HG03575 (cell line): ENCODE measurements around the gene LIN7B.
"Not testable (repeated sequence)": the region's sequence is repeated elsewhere in the genome, so short reads cannot be mapped to it uniquely, and the experiment has no call there.

Experiments
- ATAC-seq: cut with Tn5 transposase; IDR thresholded peaks from one replicate; pipeline ENCODE4 v1.9.1; 2021; ENCODE audit not compliant: unreplicated experiment, insufficient number of reproducible peaks, low FRiP score; ENCODE audit errors: extremely low read depth

The LIN7B gene

DNA sequence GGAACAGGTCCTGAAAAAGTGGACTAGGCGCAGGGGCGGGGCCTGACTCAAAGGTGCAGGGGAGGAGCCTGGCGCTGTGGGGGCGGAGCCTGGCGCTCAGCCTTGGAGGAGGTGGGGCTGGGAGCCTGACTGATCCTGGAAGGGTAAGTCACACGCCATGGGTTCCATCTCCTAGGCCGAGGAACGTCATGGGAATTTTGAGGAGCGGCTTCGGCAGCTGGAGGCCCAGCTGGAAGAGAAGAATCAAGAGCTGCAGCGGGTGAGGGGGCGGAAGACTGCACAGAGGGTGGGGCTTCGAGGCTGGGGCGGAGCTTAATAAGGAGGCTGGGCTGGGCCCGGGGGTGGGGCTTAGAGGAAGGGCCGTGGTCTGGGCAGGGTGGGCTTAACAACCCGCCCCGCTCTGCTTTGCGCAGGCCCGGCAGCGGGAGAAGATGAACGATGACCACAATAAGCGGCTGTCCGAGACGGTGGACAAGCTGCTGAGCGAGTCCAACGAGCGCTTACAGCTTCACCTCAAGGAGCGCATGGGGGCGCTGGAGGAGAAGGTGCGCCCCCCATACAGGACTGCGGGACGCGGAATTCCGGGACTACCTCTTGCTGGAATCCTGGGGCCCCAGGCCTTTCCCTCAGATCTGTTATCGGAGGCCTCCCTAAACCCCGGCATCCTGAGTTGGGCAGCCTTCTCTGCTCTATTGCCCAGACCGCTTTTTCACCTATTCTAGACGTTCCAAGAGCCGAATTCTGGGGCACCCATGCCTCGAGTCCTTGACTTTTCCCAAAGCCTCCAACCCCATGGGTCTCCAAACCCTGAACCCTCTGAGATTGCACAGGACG is 19.7 kb downstream of the LIN7B start:
- ATAC-seq = no peak

DNA sequence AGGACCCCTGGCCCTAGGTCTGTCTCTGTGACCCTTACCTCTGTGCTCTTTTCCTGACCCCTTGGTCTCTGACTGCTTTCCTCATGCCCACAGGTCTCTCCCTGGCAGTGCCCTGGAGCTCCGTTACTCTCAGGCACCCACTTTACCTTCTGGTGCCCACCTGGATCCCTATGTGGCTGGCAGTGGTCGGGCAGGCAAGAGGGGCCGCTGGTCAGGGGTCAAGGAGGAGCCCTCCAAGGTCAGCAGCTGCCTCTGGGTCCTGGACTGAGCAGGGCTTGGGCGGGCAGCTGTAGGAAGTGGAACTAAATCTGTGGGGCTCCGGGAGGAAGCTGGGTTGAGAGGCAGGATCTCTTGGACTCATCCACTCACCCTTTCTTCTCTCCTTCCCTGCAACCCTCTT is 21.5 kb downstream of the LIN7B start:
- ATAC-seq = no peak

DNA sequence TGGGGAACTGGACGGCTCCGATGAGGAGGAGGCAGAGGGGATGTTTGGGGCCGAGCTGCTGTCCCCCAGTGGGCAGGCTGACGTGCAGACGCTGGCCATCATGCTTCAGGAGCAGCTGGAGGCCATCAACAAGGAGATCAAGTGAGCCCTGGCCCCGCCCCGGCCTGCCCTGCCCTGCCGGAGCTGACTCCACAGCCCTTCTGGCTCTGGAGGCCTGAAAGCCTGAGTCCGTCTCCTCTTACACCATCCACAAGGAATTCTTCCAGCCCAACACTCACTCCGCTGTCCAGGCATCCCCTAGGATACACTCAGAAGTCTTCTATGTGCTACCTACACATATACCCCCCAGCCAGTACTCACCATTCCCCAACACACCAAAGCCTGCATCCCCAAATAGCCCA is 22.6 kb downstream of the LIN7B start:
- ATAC-seq = no peak

DNA sequence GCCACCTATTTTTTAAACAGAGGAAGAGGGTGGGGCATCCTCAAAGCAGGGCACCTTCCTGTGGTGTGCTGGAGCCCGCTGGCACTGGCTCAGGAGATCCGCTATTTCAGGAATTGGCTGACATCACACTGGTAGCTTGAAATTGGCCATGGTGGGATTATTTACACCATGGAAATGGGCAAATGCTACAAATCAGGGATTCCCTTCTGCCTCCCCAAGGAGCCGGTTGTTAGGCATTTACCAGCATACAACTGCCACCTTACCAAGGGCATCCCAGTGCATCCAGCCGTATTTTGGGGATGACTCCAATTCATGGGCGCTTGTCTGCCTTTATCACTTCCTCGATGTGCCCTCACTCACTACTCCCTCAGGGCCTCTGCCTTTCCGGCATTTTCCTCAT is 26.8 kb downstream of the LIN7B start:
- ATAC-seq = no peak

DNA sequence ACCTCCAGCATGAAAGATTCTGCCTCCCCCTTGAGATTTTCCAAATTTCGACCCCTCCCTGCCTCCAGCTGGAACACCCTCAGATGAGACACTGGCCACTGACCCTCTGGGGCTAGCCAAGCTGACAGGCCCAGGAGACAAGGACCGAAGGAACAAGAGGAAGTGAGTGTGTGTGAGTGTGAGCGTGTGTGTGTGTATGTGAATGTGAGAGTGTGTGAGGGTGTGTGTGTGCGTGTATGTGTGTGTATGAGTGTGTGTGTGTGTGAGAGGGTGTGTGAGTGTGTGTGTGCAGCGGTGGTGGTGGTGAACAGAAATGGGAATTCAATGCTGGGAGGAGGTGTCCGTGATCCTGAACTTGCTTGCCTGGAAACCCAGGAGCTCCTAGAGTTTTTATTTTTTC is 27.2 kb downstream of the LIN7B start:
- no peak for ATAC-seq

DNA sequence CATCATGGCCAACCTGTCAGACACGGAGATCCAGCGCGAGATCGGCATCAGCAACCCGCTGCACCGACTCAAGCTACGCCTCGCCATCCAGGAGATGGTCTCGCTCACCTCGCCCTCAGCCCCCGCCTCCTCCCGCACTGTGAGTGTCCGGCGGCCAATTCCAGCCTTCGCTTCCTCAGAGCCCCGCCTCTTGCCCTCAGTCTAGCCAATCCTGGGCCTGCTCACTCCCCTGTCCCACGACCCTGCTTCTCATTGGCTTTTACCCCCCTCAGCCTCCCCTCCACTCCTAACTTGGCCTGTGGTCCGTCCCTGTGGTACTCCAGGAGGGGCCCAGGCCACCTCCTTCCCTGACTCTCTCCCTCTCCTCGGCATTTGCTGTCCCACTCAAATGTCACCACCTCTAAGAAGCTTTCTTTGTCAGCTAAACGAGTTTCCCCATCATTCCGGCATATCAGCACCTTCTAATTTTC is 28.7 kb downstream of the LIN7B start:
- no peak for ATAC-seq

DNA sequence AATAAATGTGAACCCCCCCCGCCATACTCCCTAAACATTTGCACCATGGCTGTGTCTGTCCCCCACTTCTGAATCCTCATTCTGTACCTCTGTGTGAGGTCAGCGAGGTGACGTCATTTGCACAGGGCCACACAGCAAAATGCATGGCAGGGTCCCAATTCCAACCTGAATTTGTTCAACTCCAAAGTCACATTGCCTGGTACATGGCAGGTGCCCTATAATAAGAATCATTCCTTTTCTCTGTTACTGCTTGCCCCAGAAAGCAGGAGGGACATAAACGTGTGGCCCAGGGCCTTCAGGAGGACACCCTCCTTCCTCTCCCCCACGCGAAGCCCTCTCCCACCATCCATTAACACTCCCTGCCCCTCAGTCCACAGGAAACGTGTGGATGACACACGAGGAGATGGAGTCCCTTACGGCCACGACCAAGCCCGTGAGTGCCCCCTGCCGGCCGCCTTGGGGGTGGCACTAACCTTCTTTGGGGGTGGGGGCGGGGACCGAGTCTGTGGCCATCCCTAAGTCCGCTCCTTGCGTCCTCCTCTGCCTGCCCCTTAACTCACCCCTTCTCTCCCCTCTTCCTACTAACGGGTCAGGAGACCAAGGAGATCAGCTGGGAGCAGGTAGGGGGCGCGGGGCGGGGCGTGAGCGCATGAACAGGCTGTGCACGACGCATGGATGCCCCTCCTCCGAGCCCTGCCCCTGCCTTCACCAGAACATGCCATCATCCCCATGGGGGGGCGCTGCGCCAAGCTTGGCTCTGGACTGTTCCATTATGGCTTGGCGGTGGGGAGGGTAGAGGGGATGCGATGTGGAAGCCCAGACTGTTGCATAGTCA is 31.6 kb downstream of the LIN7B start:
- ATAC-seq = no peak

DNA sequence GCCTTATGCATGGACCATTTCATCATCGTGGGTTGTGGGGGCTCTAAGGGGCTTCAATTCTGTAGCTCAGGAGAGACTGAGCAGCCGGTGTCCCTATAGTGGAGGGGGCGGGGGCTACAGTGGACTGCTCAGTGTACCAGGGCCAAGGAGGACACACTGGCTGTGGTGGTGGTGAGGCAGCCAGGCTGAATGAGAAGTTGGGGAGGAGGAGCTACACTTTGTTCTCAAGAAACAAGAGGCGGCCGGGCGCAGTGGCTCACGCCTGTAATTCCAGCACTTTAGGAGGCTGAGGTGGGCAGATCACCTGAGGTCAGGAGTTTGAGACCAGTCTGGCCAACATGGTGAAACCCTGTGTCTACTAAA is 32.2 kb downstream of the LIN7B start:
- not testable (repeated sequence) for ATAC-seq

DNA sequence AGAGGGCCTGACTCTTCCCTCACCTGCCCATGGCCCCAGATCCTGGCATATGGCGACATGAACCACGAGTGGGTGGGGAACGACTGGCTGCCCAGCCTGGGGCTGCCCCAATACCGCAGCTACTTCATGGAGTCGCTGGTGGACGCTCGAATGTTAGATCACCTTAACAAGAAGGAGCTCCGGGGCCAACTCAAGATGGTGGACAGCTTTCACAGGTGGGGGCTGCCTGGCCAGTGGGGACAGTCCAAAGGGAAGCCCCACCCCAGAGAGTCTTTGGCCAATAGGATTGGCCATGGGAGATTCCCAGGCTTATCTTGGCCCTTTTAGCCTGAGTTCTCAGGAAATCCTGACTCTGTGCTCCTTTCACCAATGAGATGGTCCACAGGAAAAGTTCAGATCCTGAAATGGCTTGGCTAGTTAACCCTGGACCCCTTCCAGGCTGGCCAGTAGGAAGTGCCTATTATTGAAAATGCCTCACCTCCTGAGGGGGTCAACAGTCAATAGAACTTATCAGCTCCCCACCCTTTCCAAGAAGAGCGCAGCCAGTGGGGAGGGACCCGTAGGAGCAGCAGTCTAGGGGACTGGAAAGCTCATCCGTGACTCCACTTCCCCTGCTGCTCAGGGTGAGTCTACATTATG is 34.0 kb downstream of the LIN7B start:
- no peak for ATAC-seq

DNA sequence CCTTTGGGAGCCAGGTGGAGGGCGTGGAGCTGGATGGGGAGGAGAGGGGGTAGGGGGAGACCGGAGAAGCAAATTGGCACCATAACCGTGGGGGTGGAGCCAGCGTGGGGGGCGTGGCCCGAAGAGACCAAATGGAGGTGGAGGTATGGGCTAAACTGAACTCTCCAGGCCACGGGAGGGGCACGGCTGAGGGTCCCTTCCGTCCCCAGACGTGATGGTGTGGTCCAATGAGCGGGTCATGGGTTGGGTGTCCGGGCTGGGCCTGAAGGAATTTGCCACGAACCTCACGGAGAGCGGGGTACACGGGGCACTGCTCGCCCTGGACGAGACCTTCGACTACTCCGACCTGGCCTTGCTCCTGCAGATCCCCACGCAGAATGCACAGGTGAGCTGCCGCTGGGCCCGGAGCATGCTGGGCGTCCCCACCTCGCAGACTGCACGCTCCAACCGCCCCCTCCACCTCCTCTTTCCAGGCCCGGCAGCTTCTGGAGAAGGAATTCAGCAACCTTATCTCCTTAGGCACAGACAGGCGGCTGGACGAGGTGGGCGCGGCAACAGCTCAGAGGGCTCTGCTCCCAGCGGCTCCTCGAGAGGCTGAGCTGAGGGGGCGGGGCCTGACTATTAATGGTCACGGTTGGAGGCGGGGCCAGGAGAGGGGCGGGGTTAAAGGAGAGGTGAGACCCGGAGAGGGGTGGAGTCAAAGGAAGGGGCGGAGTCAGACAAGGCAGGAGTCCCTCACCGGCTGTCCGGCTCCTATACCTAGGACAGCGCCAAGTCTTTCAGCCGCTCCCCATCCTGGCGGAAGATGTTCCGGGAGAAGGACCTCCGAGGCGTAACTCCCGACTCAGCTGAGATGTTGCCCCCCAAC is 34.8 kb downstream of the LIN7B start:
- no peak for ATAC-seq

DNA sequence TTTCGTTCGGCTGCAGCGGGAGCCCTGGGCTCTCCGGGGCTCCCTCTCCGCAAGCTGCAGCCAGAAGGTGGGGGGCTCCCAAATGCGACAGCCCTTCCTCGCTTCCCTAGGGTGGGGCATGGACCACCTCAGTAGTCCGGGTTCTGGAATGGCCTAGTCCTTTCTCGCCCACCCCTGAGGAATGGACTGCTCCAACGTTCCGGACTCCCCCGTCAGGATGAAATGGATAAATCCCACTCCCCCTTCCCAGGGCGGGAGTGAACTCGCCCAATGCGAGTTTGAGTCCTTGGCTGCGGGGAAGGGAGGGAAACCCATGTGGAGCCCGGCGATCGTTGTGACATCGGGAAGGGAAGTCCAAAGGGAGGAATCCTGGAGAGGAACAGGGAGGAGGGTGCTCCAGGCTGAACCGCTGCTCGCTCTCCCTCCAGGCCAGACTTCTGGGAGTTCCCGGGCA is 35.5 kb downstream of the LIN7B start:
- ATAC-seq = no peak

DNA sequence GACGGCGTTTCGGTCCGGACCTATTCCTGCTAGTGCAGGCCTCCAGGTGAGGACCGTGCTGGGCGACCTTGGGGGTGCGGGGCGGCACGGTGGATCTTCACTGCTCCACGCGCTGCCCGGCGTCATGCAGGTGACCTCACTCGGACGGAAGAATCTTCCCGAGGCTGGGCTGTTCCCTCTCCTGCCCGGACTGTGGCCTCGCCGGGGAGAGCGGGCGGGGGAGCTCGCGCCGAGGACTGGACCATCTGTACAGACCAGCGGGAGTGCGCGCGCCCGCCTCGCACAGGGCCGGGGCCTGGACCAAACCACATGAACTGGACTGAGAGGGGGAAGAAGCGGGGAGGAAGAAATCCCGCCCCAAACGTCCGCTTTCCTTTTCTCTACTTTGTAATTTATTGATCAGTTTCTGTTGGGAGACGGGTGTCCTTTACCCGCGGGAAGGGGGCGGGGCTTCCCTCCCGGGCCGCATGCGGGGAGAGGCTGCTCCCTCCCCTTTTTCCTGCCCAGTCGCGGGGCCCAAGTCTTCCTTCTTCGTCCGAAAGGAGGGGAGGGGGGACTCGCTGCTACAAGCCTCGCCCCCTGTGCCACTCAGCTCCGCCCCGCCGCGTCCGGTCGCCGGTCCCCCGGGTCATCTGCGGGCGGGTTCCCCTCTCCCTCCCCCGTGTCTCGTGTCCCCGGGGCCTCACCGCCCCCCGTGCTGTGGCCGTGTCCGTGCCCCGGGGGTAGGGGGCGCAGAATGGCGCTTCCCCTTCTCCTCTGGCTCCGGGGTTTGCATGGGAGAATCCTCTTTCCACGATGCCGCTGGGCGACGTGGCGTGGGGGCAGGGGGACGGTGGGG is 36.2 kb downstream of the LIN7B start:
- no peak for ATAC-seq

DNA sequence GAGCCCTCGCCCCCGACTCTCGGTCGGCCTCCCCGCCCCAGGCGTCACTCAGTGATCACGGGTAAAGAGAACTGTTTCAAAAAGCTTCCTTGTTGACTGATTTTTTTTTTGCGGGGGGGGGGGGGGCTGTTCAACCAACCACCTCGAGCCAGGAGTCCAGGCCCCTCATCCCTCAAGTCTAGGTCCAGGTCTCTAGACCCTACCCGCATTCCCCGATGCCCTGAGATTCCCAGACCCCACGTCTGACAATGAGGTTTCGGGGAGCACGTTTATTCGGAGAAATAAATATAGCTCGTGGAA is 36.7 kb downstream of the LIN7B start:
- no peak for ATAC-seq

DNA sequence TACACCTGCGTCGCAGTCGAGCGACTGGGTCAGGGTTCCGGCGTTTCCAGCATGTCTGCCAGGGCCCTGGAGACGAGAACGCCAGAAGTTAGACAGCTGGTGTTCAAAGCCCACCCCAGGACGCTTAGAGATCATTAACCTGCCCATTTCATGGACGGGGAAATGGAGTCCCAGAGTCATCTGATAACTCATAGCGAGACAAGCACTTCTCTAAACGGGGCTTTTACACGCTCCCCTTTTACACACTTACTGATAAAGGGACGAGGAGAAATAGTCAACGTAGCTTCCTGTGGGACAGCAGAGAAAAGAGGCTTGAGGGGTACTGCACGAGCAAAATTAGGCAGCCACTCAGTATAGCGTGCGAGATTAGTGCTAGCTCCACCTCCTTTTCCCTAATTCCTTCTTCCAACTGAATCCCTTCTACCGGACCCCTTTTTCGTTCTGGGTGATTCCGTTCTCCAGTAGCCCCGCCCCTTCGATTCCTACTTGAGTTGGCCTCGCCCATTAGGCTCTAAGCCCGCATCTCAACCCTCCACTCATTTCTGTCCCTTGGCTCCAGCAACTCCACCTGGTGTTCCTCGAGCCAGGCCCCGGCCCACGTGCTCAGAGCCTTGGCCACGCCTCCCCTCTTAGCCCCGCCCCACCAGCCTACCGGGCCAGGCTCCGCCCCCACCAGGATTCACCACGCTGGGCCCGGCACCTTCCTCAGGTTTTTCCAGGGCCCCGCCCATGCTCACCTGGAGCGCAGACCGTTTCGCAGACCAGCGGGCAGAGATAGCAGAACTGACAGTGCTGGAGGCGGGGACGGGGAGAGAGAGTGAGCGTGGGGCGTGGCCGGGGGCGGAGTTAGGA is 37.3 kb downstream of the LIN7B start:
- ATAC-seq = no peak

DNA sequence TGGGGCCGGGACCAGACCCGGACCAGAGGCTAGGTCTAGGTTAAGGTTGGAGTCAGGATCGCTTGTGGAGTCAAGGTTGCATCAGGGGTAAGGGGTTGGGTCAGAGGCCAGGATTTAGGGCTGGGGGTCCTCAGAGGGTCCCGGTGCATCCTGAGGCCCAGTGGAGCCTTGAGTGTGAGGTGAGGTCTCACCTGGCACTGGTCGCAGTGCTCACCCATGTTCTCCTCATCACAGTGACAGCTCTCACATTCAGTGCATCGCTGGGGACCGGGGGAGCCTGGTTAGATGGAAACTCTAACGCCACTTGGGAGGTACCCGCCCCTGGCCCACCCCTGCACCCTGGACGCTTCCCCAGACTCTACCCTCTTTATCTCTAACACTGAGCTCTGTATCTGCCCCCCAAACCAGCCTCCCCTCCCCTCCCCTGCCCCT is 38.0 kb downstream of the LIN7B start:
- no peak for ATAC-seq

DNA sequence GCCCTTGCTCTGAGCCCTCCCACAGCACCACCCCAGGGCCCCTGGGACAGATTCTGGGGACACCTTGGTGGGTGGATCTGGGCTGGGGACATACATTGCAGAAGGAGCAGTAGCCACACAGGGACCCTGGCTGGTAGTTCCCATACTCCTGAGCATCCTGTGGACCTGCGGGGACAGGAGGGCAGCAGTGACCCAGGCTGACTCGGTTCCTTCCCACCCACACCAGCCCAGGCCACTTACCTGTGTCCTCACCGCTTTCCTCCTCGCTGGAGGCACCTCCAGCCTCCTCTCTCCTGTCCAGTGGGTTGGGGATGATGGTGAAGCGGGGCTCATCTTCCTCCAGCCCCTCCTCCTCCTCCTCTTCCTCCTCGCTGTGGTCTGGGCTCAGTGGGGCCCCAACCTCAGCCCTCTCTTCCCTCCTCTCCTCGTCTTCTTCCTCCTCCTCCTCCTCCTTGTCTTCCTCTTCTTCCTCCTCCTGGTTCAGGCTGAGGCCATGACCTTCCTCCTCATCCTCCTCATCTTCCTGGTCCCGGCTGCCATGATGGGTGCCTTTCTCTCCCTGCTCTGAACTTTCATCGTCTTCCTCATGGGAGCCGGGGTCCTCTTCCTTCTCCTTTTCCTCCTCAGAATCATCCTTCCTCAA is 39.1 kb downstream of the LIN7B start:
- ATAC-seq = no peak

DNA sequence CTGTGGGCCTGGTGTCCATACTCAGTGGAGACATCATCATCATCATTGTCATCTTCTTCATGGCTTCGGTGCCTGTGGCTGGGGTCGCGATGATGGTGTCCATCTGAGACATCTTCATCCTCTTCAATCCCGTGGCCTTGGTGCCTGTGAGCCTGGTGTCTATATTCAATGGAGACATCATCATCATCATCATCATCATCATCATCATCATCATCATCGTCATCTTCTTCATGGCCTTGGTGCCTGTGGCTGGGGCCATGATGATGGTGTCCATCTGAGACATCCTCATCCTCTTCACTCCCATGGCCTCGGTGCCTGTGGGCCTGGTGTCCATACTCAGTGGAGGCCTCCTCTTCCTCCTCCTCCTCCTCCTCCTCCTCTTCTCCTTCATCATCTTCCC is 40.1 kb downstream of the LIN7B start:
- no peak for ATAC-seq
